Esophagus (tissue), 2 donors: Measurements from ENCODE around the gene NFKBIA. TPM values are rescaled to one million over a fixed set of nuclear protein-coding genes. Genes with fewer than 3 reads are reported as not detected.
"Not testable (repeated sequence)": the region's sequence is repeated elsewhere in the genome, so short reads cannot be mapped to it uniquely, and the experiment has no call there.

Experiments
- H3K27ac ChIP-seq, 2 donors: one replicate each; pipeline ENCODE4 v1.5.1; 2013; ENCODE audit warnings: low read depth in 2 of 2, mild to moderate bottlenecking in 2 of 2, inconsistent platforms in 1 of 2, low read length in 1 of 2, moderate library complexity in 1 of 2
- H3K27me3 ChIP-seq, 2 donors: one replicate each; pipeline ENCODE4 v1.6.1; 2013; ENCODE audit warnings: low read length in 2 of 2, control low read depth in 1 of 2, mild to moderate bottlenecking in 1 of 2; ENCODE audit not compliant: insufficient read depth in 2 of 2, control insufficient read depth in 1 of 2
- H3K36me3 ChIP-seq, 2 donors: one replicate each; pipeline ENCODE4 v1.6.1; 2013; ENCODE audit warnings: low read length in 1 of 2; ENCODE audit not compliant: control insufficient read depth in 2 of 2, insufficient read depth in 2 of 2
- H3K4me1 ChIP-seq, 2 donors: one replicate each; pipeline ENCODE4 v1.6.1; 2013; ENCODE audit warnings: low read length in 1 of 2; ENCODE audit not compliant: control insufficient read depth in 2 of 2, insufficient read depth in 2 of 2
- H3K4me3 ChIP-seq, 2 donors: one replicate each; pipeline ENCODE4 v1.5.1; 2013; ENCODE audit warnings: low read length in 2 of 2, mild to moderate bottlenecking in 2 of 2, low read depth in 1 of 2, moderate library complexity in 1 of 2
- H3K9me3 ChIP-seq, 2 donors: one replicate each; pipeline ENCODE4 v1.6.1; 2013; ENCODE audit warnings: mild to moderate bottlenecking in 2 of 2, low read depth in 1 of 2, low read length in 1 of 2, moderate library complexity in 1 of 2; ENCODE audit not compliant: control insufficient read depth in 2 of 2, insufficient read depth in 1 of 2
- WGBS, 2 donors: extraction: QIAGEN DNeasy Blood & Tissue Kit; methylation state at CpG; one replicate each; pipeline ENCODE4 v1.1.7; 2013; 5-methylcytosine and 5-hydroxymethylcytosine counted together
- polyA plus RNA-seq, 2 donors: library from polyadenylated mRNA; stranded (reverse); fragments of 200-250 nt; gene quantifications; one replicate each; pipeline ENCODE4 v1.2.3, GENCODE V29; 2013
- donor health status: healthy with polysubstance abuse.
- donor health status: Bipolar disorder and iron deficiency.

The NFKBIA gene
- polyA plus RNA-seq, 2 donors = 121 to 206 TPM

GRCh38 chr14:35362911-35363374 is 41.6 kb downstream of the NFKBIA start:
- peaks cover 4 to 15% of the 10 kb centered on the region in 2 donors for H3K4me1 ChIP-seq
- H3K27ac ChIP-seq = no peak overlapping the region
- H3K36me3 ChIP-seq = no peaks in the 10 kb centered on the region
- no peak overlapping the region for H3K4me3 ChIP-seq
- no peaks in the 10 kb centered on the region for H3K9me3 ChIP-seq
- no peaks in the 10 kb centered on the region for H3K27me3 ChIP-seq
- 81 to 86% methylated on average over 25 of the region's 25 CpGs for WGBS, 2 donors

DNA sequence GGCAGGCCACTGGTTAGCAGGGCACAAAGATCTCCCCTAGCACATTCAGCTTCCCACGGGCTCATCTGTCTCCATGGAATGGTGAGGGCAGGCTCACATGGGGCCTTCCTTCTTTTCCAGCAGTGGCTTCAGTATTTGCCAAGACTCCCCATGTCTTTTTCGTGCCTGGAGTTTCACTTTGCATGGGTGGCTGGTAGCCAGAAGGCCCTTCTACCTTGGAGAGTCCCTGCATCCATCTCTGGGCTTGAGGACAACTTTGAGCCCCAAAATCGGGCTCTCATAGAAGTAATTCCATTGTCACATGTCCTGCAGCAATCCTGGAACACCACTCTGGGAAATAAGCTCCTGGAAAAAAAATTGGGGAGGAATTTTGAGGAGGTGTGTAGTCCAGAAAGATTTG is 42.1 kb downstream of the NFKBIA start:
- H3K9me3 ChIP-seq = no peaks in the 10 kb centered on the region
- H3K36me3 ChIP-seq = no peaks in the 10 kb centered on the region
- WGBS, 2 donors = 34 to 48% methylated on average over 3 of the region's 3 CpGs
- H3K4me3 ChIP-seq = no peak overlapping the region
- H3K27me3 ChIP-seq = no peaks in the 10 kb centered on the region
- peak overlapping the region in 1 of 2 donors; percentile 36 for H3K27ac ChIP-seq
- peaks cover 2 to 15% of the 10 kb centered on the region in 2 donors for H3K4me1 ChIP-seq

DNA sequence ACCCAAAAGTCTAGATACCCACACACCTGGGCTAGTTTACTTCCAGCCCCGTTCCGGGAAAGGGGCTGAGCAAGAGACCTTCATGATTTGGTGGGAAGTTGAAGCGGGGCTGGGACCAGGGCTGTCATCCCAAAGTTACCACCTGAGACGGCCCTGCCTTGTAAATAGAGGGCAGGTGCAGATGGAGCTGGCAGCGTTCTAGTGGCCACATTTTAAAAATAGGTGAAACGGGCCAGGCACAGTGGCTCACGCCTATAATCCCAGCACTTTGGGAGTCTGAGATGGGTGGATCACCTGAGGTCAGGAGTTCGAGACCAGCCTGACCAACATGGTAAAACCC is 43.4 kb downstream of the NFKBIA start:
- peak overlapping the region in 1 of 2 donors; percentile 8 for H3K27ac ChIP-seq
- H3K9me3 ChIP-seq = no peaks in the 10 kb centered on the region
- no peaks in the 10 kb centered on the region for H3K27me3 ChIP-seq
- H3K4me1 ChIP-seq = peaks cover 2 to 12% of the 10 kb centered on the region in 2 donors
- H3K4me3 ChIP-seq = no peak overlapping the region
- 85% methylated on average over 8 of the region's 8 CpGs for whole genome bisulfite sequencing, 2 donors
- no peaks in the 10 kb centered on the region for H3K36me3 ChIP-seq

DNA sequence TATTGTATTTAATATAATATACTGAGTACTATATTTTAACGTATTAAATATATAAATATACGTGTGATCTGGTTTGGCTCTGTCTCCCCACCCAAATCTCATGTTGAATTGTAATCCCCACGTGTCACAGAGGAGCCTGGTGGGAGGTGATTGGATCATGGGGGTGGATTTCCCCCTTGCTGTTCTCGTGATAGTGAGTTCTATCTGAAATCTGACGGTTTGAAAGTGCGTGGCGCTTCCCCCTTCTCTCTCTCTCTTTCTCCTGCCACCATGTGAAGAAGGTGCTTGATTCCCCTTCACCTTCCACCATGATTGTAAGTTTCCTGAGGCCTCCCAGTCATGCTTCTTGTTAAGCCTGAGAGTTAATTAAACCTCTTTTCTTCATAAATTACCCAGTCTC is 44.9 kb downstream of the NFKBIA start:
- not testable (repeated sequence) for H3K36me3 ChIP-seq, H3K27ac ChIP-seq, H3K9me3 ChIP-seq, H3K4me1 ChIP-seq, H3K4me3 ChIP-seq, H3K27me3 ChIP-seq
- 76 to 90% methylated on average over 7 of the region's 7 CpGs for WGBS, 2 donors

GRCh38 chr14:35355981-35356841 is 48.3 kb downstream of the NFKBIA start:
- 41 to 48% methylated on average over 5 of the region's 5 CpGs for WGBS, 2 donors
- H3K9me3 ChIP-seq = no peaks in the 10 kb centered on the region
- H3K4me1 ChIP-seq = peaks cover 0 to 6% of the 10 kb centered on the region in 2 donors
- H3K27ac ChIP-seq = peak overlapping the region; percentile 63 to 91
- no peaks in the 10 kb centered on the region for H3K36me3 ChIP-seq
- H3K4me3 ChIP-seq = no peak overlapping the region
- H3K27me3 ChIP-seq = no peaks in the 10 kb centered on the region

- not testable (repeated sequence) for H3K36me3 ChIP-seq, H3K4me3 ChIP-seq, H3K4me1 ChIP-seq, H3K27me3 ChIP-seq, H3K9me3 ChIP-seq
- WGBS, 2 donors = 84 to 87% methylated on average over 6 of the region's 6 CpGs
- peak overlapping the region; percentile 60 to 68 for H3K27ac ChIP-seq
These were observed 49.3 kb downstream of the NFKBIA start for GRCh38 chr14:35355235-35355634.

DNA sequence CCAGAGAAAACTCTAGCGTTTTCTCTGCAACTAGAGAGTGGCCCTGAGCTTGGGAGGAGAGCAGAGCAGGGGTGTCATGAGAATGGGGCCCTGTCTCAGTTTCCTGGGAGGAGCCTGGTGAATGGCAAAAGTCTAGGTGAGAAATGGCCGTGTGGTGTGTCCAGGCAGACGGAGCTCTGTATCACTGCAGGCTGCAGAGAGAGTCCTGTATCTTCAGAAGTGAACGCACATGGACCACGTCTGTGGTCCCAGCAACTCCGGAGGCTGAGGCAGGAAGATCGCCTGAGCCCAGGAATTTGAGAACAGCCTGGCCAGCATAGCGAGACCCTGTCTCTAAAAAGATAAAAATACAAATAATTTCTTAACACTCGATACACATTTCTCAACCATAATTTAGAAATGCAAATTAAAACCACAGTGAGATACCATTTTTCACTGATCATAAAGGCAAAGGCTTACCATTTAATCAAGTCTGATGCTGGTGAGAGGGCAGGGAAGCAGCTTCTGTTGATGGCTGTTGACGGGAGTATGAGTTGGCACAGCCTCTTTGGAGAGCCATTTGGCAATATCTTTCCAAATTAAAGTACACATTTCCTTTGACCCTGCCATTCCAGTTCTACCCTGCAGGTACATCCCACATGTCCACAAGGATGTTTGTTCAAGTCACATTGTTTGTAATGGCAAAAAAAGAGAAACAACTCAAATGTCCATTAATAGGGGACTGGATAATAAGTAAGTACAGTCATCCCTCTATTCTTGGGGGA is 51.0 kb downstream of the NFKBIA start:
- H3K4me1 ChIP-seq = peaks cover 0 to 6% of the 10 kb centered on the region in 2 donors
- no peaks in the 10 kb centered on the region for H3K9me3 ChIP-seq
- no peak overlapping the region for H3K27ac ChIP-seq
- 71 to 75% methylated on average over 10 of the region's 10 CpGs for WGBS, 2 donors
- no peak overlapping the region for H3K4me3 ChIP-seq
- H3K27me3 ChIP-seq = no peaks in the 10 kb centered on the region
- H3K36me3 ChIP-seq = no peaks in the 10 kb centered on the region

- Histone ChIP-seq H3K9me3 (no peaks in the 10 kb centered on the region), H3K36me3 (no peaks in the 10 kb centered on the region), H3K4me3 (no peak overlapping the region), H3K27me3 (no peaks in the 10 kb centered on the region), H3K27ac (no peak overlapping the region), H3K4me1 (peaks cover 0 to 6% of the 10 kb centered on the region in 2 donors)
- WGBS, 2 donors = 78 to 84% methylated on average over 15 of the region's 15 CpGs
These were observed 52.0 kb downstream of the NFKBIA start for GRCh38 chr14:35352274-35353233.

DNA sequence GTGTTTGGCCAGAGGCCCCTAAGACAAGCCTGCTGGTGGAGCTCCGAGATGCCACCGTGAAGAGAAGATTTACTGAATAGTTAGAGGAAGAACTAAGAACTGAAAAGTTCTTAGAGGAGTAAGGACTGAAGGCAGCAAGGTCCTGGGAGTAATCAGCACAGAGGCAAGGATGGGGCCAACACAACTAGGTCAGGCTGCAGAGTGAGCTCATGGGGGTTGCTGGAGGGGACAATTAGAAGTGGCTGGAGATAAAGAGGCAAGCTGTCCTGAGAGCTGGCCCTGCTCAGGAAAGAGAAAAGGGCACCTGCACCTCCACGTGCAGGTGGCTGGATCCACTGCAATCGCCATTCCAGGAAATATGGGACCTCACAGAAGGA is 52.7 kb downstream of the NFKBIA start:
- Histone ChIP-seq H3K4me1 (peaks cover 0 to 6% of the 10 kb centered on the region in 2 donors), H3K9me3 (no peaks in the 10 kb centered on the region), H3K27ac (no peak overlapping the region), H3K27me3 (no peaks in the 10 kb centered on the region), H3K4me3 (no peak overlapping the region), H3K36me3 (no peaks in the 10 kb centered on the region)
- WGBS, 2 donors = 67 to 80% methylated on average over 4 of the region's 4 CpGs
